ENCODE measurements around the gene PLCB1.
"Not testable (repeated sequence)": the region's sequence is repeated elsewhere in the genome, so short reads cannot be mapped to it uniquely, and the experiment has no call there.

The PLCB1 gene

DNA sequence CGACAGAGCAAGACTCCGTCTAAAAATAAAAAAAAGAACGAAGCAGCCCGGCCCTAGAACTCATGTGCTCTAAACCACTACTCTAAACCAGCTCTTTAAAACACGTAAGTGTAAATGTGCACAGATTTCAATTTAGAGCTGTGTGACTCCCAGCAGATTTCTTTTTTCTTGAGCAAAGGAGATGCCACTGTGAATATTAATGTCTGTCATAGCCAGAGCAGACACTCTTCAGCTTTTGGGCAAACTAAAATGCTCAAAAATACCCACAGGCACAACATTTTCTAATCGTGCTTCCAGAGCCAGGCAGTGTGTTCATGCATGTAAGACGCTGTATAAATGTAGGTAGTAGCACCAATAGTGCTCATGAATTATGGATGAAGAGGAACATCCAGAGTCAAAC, 717.9 kb downstream of the PLCB1 start:
- TF ChIP-seq, protein P1, sequence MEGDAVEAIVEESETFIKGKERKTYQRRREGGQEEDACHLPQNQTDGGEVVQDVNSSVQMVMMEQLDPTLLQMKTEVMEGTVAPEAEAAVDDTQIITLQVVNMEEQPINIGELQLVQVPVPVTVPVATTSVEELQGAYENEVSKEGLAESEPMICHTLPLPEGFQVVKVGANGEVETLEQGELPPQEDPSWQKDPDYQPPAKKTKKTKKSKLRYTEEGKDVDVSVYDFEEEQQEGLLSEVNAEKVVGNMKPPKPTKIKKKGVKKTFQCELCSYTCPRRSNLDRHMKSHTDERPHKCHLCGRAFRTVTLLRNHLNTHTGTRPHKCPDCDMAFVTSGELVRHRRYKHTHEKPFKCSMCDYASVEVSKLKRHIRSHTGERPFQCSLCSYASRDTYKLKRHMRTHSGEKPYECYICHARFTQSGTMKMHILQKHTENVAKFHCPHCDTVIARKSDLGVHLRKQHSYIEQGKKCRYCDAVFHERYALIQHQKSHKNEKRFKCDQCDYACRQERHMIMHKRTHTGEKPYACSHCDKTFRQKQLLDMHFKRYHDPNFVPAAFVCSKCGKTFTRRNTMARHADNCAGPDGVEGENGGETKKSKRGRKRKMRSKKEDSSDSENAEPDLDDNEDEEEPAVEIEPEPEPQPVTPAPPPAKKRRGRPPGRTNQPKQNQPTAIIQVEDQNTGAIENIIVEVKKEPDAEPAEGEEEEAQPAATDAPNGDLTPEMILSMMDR (IDR thresholded peaks at IDR 0.05; ENCODE audit: low read depth, low read length, missing control alignments): no peak
- no peak overlapping the region for H3K4me3 ChIP-seq (ENCODE audit: low read depth, low read length)
- no peak for DNase-seq (ENCODE audit: low read depth)
- in situ Hi-C loops (cut with HindIII; ENCODE audit: low sequenced_read_pairs): no loop called here

DNA sequence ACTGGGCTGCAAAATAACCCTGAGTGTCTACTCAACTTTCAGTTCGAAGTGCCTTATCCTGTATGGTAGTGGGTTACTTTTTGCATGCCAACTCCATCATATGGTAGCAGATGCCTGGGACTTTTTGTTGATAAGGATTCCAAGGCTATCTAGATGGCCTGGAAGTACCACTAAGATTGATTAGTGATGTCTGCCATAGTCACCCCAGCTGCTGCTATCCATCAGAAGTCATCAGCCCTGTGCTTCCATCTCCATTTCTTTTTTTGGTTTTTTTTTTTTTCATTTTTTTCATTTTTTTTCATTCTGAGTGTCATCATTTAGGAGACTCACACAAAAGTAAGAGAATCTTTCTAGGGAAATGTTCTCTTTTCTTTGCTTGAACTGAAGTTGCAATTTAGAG, 719.4 kb downstream of the PLCB1 start:
- TF ChIP-seq, protein P1 (IDR thresholded peaks at IDR 0.05; ENCODE audit: low read depth, low read length, missing control alignments): no peak
- no peak for DNase-seq (ENCODE audit: low read depth)
- H3K4me3 ChIP-seq (ENCODE audit: low read depth, low read length): no peak overlapping the region
- in situ Hi-C loops (cut with HindIII; ENCODE audit: low sequenced_read_pairs): no loop called here

- in situ Hi-C loops (cut with HindIII; ENCODE audit: low sequenced_read_pairs); DNase-seq (ENCODE audit: low read depth); H3K4me3 ChIP-seq (ENCODE audit: low read depth, low read length): not testable (repeated sequence)
Observed at GRCh38 chr20:8851919-8852318, 719.9 kb downstream of the PLCB1 start.

- in situ Hi-C loops (cut with HindIII; ENCODE audit: low sequenced_read_pairs); DNase-seq (ENCODE audit: low read depth); H3K4me3 ChIP-seq (ENCODE audit: low read depth, low read length): not testable (repeated sequence)
Observed at GRCh38 chr20:8853211-8853610, 721.1 kb downstream of the PLCB1 start.

DNA sequence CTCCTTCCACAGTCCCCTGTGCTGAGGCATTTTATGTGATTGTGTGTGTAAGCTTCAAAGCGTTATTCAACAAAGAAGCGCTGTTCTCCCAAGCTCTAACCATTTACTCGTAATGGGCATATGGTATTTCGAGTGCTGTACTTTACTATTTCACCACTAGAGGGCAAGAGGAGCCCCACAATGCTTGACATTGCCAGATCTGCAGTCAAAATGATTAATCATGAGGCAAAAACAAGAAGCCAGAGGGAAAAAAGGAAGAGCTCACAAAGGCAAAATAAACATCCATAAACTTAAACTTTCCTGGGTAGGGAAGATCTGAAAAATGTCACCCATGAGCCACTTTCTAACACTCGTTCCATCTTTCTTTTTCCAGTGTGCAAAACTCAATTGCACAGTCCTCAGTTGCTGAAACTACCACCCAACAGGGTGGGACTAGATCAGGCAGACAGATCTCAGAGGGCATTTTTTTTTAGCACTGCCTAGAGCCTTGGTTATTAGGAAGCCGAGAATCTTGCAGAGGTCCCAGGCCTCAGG, 721.8 kb downstream of the PLCB1 start:
- in situ Hi-C loops (cut with HindIII; ENCODE audit: low sequenced_read_pairs): no loop called here
- H3K4me3 ChIP-seq (ENCODE audit: low read depth, low read length): no peak overlapping the region
- DNase-seq (ENCODE audit: low read depth): peak; percentile 60
- TF ChIP-seq, protein P1 (IDR thresholded peaks at IDR 0.05; ENCODE audit: low read depth, low read length, missing control alignments): peak; percentile 89

DNA sequence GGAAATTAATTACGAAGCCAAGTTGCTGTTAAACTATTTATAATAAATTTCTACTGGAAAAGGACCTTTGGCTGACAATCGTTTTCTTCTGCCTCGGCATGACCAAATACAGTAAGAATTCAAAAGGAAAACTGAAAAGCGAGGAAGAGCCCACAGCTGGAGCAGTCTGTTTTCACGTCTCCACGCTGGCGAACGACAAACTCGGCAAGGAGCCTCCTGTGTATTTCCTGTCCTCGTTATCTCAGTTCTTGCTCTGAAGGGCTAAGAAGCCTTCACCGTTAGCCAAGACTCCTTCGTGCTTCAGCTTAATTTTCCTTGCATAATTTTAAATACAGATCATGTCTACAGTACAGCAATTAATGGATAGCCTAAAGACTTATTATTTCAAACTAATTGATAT, 722.5 kb downstream of the PLCB1 start:
- in situ Hi-C loops (cut with HindIII; ENCODE audit: low sequenced_read_pairs): no loop called here
- no peak for DNase-seq (ENCODE audit: low read depth)
- TF ChIP-seq, protein P1 (IDR thresholded peaks at IDR 0.05; ENCODE audit: low read depth, low read length, missing control alignments): no peak
- H3K4me3 ChIP-seq (ENCODE audit: low read depth, low read length): no peak overlapping the region

DNA sequence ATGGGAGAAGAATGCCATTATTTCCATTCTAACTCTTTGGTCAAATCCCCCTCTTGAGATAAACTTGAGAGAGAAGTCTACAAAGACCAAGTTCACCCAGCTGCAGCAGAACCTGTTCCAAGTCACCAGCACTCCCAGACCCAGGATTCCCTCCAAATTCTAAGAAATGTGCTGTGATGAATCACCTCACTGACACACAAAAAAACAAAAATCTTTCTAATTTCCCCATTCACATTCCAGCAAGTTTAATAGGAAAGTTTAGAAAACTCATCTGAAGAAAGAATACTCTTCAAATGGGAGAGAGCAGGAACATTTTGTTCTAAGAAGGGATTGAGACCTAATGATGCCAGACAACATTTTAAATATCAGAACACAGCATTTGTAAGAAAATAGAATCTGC, 723.2 kb downstream of the PLCB1 start:
- TF ChIP-seq, protein P1 (IDR thresholded peaks at IDR 0.05; ENCODE audit: low read depth, low read length, missing control alignments): no peak
- peak; percentile 24 for DNase-seq (ENCODE audit: low read depth)
- in situ Hi-C loops (cut with HindIII; ENCODE audit: low sequenced_read_pairs): no loop called here
- no peak overlapping the region for H3K4me3 ChIP-seq (ENCODE audit: low read depth, low read length)

- H3K4me3 ChIP-seq (ENCODE audit: low read depth, low read length): no peak overlapping the region
- DNase-seq (ENCODE audit: low read depth): no peak
- in situ Hi-C loops (cut with HindIII; ENCODE audit: low sequenced_read_pairs): no loop called here
- TF ChIP-seq, protein P1 (IDR thresholded peaks at IDR 0.05; ENCODE audit: low read depth, low read length, missing control alignments): no peak
Observed at GRCh38 chr20:8856668-8857067, 724.6 kb downstream of the PLCB1 start.
